ENCODE measurements around the gene TSPAN4.

DNA sequence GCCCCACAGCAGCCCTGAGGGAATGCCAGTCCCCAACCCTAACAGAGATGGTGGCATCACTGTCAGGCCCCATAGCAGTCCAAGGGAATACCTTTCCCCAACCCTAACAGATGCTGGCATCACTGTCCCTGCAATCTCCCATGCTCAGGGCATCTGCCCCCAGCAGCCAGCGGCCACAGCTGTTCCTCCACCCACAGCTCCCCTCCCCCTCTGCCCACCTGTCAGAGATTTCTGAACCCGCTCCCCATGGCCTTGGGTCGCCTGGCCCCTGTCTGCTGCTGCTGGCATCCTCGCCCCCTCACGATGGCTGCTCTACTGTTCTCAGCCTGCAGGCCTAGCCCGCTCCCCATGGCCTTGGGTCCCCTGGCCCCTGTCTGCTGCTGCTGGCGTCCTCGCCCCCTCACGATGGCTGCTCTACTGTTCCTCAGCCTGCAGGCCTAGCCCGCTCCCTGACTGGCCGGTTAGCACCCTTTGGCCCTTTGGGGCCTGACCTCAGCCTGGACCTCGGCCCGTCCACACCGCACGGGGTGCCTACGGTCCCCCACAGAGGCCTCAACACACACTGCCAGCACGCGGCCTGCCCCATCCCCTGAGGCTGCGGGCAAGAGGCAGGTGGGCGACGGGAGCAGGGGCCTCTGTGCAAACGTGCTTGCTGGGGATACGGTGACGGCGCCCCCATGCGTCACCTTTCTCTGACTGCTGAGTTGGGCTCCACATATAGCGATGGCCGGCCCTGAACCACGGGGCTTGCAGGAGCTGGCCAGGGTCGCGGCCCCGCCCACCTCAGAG is 47.2 kb downstream of the TSPAN4 start:
- TF ChIP-seq POLR2A (IDR thresholded peaks at IDR 0.05; ENCODE audit: low read length), result no peak
- no peak for TF ChIP-seq GATA1 (IDR thresholded peaks at IDR 0.05; ENCODE audit: low read depth, low read length)
